Activated effector memory CD4-positive, alpha-beta T cell treated with anti-CD3 and anti-CD28 coated beads, Interleukin-2, amount 50 U/mL, for 16 hours (primary cell): ENCODE data around the gene PLEKHB1.
"Not testable (repeated sequence)": the region's sequence is repeated elsewhere in the genome, so short reads cannot be mapped to it uniquely, and the experiment has no call there.

Experiments used
- DNase-seq: peaks from one replicate; pipeline ENCODE4 v3.0.0-alpha.2; 2020

The PLEKHB1 gene

DNA sequence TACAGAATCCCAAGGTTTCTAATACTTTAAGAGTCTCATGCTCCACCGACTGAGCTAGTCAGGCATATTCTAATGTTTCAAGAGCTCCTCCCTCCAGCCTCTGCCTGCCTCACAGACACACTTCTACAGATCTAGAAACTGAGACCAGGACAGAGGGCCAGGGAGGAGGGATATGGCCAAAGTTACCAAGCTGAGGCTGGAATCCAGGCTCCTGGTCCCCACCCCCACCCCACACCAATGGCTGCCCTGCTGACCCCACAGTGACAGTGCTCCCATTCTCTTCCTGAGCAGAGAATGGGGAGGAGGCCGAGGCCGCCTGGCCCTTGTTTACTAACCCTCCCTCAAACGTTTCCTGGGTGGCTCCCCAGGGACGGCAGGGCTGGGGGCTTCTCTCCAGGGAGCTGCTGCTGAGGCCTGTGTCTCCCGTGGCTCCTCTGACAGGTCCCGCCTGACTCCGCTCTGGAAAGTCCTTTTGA, 2.2 kb downstream of the PLEKHB1 start:
- DNase-seq = no peak

DNA sequence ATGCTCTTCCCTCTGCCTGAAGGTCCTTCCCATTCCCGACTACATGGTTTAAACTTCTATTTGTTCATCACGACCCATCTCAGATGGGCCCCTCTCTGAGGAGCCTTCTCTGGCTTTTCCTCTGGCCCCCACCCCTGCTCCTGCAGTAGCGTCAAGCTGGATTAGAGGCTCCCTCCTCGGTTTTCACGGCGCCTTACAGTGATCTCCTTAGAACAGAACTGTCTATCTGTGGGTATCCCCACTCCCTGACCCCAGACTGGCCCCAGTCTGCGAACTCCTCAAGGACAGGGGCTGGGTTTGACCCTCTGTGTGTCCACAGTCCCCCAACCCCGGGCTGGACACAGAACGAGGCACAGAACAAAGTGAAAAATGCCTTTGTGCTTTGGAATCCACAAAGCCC, 2.8 kb downstream of the PLEKHB1 start:
- no peak for DNase-seq

DNA sequence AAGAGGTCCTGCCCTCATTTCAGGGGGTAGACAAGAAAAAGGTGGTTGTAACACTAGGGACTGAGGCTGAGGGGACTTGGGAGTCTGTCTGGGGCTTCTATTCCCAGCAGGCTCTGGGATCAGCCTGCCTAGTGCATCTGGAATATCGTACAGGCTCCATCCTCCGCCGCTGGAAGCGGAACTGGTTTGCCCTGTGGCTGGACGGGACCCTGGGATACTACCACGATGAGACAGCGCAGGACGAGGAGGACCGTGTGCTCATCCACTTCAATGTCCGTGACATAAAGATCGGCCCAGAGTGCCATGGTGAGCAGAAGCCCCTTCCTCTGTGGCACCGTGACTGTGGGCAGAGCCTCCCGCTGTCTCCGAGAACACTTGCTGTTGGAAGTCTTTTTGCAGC, 4.0 kb downstream of the PLEKHB1 start:
- DNase-seq = no peak

DNA sequence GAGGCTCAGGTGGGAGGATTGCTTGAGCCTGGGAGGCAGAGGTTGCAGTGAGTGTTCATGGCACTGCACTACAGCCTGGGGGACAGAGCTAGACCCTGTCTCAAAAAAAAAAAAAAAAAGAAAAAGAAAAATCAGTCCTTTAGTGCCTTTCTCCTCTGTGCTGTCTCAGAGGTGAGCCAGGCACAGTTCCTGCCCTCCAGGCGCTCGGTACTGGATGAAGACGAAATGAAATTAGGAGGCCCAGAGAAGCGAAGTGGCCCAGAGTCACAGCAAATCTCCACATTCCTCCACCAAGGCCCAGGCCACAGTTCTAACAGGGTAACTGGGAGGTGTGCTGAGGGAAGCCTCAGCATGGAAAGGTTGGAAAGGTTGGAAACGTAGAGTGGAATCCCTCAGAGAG, 4.9 kb downstream of the PLEKHB1 start:
- no peak for DNase-seq

DNA sequence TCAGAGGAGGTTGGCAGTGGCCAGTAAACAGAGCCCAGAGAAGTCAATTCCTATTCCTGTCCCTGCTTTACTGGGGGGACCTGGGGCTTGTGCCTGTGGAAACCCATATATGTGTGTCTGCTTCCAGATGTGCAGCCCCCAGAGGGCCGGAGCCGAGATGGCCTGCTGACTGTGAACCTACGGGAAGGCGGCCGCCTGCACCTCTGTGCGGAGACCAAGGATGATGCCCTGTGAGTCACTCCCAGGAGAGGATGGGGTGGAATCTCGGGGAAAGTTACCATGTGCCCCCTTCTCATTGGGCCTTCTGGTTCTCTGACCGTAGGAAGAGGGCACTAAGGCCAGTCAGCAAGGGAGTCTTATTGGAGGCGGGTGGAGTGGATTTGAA, 5.3 kb downstream of the PLEKHB1 start:
- DNase-seq = no peak

DNA sequence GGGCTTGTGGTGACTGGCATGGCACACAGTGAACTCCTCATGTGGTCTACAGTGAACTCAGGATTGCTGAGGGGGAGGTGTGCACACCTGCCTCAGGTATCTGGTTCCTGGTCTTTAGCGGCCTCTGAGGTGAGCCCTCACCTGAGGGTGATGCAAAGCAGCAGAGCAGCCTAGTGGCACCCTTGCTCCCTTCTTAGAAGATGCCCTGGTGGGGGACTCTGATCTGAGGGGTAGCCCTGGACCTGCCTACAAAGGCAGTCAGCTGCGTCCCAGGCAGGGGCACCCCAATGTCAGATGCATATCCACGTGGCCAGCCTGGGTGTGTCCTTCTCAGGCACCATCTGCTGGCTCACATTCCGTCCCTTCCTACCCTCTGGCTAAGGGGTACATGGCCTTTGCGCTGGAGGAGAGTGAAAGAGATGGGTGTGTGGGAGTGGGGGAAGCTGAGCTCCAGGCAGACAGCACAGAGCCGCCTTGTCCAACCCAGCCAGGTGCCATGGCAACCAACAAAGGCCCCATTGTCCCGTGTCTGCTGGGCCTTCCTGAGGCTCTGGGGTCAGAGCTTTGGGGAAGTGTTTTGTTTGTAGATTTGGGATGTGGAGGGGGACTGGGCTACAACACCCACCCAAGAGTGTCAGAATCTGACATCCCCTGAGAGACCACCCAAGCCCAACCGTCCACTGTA, 5.8 kb downstream of the PLEKHB1 start:
- DNase-seq = no peak

DNA sequence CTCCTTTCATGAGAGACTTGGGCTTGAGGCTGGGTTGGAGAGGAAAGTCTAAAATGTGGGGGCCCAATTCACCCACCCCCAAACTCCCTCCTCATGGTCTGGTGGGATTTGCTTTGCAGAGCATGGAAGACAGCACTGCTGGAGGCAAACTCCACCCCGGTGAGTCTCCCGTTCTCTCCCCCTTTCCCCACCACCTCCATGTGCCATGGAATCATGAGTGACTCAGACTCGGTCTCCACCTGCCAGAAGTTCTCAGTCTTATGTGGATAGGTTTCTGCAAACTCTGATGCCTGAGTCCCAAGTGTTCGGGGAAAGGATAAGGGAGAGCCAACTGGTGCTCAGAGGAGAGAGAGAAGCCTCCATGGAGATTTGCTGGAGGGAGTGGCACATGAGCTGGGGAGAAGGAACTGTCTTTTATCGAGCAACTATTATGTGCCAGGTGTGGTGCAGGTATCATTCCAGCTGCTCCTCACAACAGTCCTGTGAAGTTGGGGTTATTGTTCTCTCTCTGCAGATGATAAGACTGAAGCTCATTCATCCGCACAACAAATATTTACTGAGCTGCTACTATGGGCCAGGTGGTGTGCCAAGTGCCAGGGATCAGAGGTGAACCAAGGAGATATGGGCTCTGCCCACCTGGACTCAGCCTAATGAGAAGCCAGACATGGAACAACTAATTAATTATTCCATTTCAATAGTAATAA, 6.6 kb downstream of the PLEKHB1 start:
- DNase-seq = no peak

DNA sequence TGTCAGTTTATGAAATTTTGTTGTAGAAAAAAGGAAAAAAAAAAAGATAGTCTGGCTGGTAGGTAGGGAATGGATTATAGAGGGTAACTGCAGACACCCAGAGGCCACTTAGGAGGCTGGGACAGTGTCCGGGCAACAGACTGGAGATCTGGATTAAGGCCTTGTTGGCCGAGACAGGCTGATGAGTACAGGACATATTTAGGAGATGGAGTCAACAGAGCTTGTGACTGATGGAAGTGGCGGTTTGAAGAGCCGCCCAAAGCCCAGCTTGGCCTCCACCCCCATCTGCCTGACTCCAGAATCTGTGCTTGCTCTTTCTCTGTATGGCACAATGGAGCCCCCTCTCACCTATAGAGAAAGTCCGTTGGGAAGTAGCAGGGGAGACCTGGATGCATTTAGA, 7.6 kb downstream of the PLEKHB1 start:
- no peak for DNase-seq

DNA sequence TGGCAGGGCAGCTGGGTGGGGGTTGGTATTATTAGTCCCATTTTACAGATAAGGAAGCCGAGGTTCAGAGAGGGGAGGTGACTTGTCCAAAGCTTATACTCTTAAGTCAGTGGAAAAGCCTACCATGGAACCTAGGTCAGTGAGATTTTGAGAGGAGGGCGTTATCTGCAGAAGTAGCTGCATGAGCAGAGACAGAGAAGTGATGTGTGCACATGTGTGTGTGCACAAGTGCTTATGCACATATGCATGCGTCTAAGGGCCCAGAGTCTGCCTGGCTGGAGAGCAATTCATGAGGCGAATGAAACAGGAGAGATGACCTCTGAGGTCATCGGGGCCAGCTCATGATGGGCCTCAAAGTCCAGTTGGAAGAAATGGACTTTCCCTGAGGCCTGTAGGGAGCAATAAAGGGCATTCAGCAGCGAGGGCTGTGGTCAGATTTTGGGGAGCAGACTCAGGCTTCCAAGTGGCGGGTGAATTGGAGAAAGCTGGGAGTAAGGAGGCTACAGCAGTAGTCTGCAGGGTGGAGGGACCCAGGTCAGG, 8.2 kb downstream of the PLEKHB1 start:
- DNase-seq = no peak

DNA sequence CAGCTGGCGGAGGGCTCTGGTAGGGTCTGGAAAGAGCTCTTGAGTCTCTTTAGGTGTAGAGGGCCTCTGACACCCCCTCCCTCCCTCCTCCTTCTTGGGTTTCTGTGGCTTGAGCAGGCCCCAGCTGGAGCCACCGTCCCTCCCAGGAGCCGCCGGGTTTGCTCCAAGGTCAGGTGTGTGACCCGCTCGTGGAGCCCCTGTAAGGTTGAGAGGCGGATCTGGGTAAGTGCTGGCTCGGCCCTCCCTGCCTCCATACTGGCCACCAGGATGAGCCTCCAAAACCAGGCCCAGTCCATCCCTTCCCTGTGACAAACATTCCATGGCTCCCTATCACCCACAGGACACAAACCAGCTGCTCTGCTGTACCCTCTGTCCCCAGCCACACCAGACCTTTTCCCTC, 9.3 kb downstream of the PLEKHB1 start:
- DNase-seq = no peak

DNA sequence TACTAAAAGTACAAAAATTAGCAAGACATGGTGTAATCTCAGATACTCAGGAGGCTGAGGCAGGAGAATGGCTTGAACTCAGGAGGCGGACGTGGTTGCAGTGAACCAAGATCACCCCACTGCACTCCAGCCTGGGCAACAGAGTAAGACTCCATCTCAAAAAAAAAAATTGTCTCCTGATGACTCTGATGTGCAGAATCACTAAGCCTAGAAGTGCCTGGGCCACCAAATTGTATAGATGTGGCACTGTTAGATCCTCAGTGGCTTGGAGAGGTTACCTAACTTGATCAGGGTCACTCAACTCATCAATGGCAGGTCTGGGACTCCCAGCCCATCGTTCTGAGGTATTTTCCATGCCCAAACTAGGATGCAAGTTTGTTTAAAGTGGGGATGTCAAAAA, 10.6 kb downstream of the PLEKHB1 start:
- DNase-seq = no peak

DNA sequence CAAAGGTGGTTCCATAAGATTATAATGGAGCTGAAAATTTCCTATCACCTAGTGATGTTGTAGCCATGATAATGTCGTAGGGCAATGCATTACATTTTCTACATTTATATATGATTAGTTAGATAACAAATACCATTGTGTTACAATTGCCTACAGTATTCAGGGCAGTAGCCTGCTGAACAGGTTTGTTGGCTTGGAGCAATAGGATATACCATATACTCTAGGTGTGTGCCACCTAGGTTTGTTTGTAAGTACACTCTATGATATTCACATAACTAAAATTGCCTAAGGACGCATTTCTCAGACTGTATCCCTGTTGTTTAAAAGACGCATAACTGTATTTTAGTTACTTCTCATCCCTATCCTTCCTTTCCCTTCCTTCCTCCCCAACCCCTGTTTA, 13.6 kb downstream of the PLEKHB1 start:
- no peak for DNase-seq

DNA sequence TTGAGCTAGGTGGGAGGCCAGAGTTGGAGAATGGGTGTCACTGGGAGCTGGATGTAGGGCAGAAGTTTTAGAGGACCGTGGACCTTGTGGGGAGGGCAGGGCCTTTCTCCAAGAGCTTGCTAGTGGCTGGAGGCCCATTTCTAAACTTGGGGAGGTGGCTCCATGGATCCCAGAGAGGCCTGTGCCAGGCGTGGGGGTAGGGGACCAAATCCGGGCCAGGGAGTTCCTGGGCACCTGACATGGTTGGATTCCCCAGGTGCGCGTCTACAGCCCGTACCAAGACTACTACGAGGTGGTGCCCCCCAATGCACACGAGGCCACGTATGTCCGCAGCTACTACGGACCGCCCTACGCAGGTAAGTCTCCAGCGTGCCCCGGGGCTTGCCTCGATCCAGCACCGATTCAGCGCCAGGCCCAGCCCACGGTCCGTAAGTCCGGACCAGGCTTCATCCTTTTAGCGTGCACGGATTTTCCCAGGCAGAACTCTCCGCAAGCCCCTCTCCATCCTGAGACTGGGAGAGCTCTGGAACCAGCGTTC, 14.2 kb downstream of the PLEKHB1 start:
- no peak for DNase-seq

DNA sequence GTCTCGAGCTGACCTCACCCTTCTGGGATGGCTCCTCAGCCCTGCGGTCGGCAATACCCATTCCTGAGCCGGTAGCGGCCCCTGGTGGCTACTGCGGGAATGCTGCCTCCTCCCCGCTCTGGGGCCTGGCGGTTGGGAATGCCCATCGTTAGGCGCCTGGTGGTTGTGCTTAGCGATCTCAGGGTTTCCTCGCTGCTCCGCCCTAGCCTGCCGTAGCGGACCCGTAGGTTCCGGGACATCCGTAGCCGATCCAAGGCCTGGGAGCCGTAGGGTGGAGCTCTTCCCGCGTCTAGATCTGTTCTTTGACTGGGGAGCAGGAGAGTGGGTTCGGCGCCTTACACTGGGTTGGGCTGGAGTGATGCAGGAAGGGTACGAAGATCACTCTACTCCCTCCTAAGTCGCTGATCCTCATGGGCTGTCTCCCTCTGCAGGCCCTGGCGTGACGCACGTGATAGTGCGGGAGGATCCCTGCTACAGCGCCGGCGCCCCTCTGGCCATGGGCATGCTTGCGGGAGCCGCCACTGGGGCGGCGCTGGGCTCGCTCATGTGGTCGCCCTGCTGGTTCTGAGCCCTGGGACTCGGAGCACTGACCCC, 14.8 kb downstream of the PLEKHB1 start:
- peak; percentile 94 for DNase-seq

DNA sequence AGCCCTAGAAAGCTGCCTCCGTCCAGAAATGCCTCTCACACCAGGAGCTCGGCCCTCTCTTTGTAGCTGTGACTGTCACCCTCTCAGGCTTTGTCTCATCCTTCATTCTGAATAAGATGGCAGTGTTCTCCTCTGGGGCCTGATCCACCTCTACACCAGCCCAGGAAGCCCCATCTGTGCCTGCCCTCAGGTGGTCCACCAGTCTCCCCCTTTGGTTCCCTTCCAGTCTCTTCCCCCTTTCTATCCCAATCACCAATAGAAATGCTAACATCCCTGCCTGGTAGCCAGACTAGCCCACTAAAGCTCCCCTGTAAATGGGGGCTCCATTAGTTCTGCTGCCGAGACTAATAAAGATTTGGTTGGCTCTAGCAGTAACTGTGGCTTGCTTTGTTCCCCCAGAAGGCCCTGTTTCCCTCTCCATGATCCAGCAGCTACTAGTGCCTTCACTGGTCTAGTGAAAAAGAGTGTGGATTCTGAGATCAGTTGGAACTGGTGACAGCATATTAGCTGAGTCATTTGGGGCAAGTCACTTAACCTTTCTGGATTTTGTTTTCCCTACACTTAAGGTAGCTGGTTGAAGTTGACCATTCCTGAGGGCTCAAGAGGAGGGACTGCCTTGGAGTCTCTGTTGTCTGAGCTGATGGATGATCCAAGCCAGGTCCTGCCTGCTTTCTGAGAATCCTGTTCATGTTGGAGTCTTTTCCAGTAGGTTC, 16.2 kb downstream of the PLEKHB1 start:
- DNase-seq = no peak

DNA sequence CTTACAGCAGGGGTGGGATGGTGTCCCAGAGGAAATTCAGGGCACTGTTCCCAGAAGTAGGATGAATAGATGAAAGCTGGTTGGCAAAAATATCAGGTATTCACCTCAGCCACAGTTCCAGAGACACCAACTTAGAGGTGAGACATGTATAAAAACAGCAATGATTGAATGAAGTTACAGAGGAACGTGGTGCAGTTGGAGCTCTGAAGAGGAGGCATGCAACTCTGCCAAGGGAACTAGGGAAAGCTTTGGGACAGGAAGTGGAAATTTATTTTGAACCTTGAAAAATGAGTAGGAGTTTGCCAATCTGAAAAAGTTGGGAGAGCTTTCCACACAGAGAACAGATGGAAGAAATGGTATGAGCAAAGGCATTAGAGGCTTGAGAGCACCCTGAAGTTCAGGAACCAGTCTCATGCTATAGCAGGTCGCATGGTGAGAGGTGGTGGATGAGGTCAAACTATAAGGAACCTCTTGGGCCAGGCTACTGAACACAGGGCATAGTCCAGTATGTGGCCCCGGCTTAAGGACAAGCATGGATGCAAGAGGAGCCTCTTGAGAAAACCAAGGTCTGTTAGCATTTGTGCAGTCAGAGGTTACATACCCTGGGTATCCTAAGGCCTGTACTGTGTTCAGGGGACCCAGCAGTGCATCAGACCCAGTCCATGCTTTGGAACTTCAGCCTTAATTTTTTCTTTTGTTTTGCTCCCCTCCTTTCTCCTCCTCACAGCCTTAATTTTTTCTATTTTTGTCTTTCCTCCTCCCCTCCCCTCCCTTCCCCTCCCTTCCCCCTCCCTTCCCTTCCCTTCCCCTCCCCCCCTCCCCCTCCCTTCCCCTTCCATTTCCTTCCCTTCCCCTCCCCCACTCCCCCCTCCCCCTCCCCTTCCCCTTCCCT, 17.5 kb downstream of the PLEKHB1 start:
- no peak for DNase-seq

DNA sequence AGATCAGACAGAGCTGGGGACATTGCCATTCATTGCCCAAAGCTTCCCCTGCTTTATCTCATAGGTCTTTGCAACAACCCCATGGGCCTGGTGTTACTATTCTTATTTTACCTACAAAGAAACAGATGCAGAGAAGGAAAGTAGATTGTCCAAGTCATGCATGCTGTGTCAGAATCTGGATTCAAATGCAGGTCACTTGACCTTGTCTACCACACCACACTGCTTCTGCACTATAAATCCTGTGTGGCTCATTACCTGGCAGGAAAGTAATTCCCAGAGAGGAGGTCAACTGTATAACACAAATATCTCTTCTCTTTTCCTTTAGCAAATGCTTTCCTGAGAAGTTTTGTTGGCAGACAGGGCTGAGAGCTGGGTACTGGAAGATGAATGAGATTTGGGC, 18.5 kb downstream of the PLEKHB1 start:
- DNase-seq = no peak

DNA sequence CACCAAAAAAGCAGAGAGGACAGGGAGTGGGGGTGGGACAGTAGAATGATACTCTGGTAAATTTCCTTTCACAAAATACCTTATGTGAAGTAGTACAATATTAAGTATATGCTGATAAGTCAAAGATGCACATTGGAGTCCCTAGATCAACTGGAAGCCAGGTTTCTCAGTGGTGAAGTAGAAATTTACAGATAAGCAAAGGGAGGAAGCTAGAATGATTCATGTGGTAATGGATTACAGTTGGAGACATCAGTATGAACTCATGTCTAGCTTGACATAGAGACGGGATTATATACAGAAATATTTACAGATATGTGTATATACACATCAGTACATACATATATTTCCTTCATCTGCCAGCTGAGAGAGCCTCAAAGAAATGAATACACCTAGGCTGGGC, 21.5 kb downstream of the PLEKHB1 start:
- DNase-seq = no peak

DNA sequence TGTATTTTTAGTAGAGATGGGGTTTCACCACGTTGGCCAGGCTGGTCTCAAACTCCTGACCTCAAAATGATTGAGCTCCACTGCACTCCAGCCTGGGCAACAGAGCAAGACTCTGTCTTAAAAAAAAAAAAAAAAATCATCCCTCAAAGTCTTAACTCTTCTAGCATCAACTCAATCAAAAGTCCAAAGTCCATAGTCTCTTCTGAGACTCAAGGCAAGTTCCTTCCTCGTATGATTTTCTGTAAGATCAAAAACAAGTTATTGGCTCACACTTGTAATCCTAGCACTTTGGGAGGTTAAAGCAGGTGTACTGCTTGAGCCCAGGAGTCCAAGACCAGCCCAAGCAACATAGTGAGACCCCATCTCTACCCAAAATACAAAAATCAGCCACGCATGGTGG, 24.4 kb downstream of the PLEKHB1 start:
- no peak for DNase-seq

DNA sequence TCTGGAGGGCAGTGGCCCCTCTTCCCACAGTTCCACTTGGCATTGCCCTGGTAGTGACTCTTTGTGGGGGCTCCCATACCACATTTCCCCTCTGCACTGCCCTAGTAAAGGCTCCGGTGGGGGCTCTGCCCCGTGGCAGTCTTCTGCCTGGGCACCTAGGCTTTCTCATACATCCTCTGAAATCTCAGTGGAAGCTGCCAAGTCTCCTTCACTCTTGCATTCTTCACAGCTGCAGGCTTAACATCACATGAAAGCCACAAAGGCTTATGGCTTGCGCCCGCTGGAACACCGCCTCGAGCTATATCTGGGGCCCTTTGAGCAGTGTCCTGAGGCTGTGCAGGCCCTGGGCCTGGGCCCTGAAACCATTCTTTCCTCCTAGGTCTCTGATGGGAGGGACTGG, 25.3 kb downstream of the PLEKHB1 start:
- no peak for DNase-seq

DNA sequence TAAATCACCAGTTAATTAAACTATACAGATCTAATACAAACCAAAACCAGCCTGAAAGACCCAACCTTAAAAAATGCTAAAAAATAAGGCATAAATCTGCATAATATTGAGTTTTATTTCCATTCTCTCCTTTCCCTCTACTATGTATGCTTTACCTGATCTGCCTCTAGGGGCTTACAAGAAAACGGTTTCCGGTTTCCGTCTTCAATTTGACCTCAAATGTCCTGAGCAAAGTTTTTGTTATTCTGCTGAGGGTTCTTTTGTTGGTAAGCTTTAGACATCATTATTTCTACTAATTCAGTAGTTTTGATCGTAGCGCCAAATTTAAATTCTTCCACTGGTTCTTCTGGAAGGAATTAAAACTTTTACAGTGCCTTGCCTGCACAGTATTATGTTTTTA, 30.2 kb downstream of the PLEKHB1 start:
- not testable (repeated sequence) for DNase-seq

DNA sequence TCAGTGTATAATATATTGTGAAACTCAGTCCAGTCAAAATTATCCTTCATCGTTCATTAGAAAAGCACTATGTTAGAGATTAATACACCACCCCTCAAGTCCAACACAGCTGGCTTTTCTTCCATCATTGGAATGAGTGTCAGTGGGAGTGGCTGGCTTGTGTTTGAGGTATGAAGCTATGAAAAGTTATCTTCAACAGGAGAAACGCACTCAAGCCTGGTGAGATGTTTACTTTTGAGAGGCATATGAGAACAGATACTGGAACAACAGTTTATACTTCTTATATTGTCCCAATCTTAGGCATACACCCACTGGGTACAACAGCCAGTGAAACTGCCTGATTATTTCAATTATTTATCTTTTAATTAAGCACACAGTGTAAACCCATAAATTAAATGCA, 34.3 kb downstream of the PLEKHB1 start:
- no peak for DNase-seq
